Measurements from ENCODE around the gene PTPRA. TPM values are rescaled to one million over a fixed set of nuclear protein-coding genes. Genes with fewer than 3 reads are reported as not detected.

The PTPRA gene
- total RNA-seq, 2 experiments from 2014 or later: 65.4 to 69.5 TPM

GRCh38 chr20:3038454-3038853, 165.2 kb downstream of the PTPRA start:
- CTCF ChIA-PET: no interaction called here
- peaks cover 57% of the 10 kb centered on the region for H3K36me3 ChIP-seq (ENCODE audit: insufficient read depth, low read length)
- peaks cover 74% of the 10 kb centered on the region for H3K36me3 Mint-ChIP-seq (ENCODE audit: low read depth)

GRCh38 chr20:3039426-3039825, 166.1 kb downstream of the PTPRA start:
- Mint-ChIP-seq H3K36me3 (ENCODE audit: low read depth) (peaks cover 68% of the 10 kb centered on the region), H3K9me3 (no peaks in the 10 kb centered on the region), H3K4me3 (no peak overlapping the region), H3K27me3 (no peaks in the 10 kb centered on the region), H3K27ac (no peak overlapping the region), H3K4me1 (ENCODE audit: low read depth) (no peaks in the 10 kb centered on the region)
- ATAC-seq (ENCODE audit: poor library complexity) (no peak), DNase-seq (no peak)
- H3K36me3 ChIP-seq (ENCODE audit: insufficient read depth, low read length): peaks cover 53% of the 10 kb centered on the region
- H3K27me3 ChIP-seq (ENCODE audit: control insufficient read depth in 1 of 2, insufficient read depth in 2 of 2, low read length in 2 of 2): no peaks in the 10 kb centered on the region
- H3K9me3 ChIP-seq (ENCODE audit: control insufficient read depth in 1 of 2, insufficient read depth in 1 of 2, low read length in 2 of 2): no peaks in the 10 kb centered on the region
- ChIA-PET CTCF (no interaction called here), POLR2A (no interaction called here)
- H3K4me1 ChIP-seq (ENCODE audit: insufficient read depth, low read length): no peaks in the 10 kb centered on the region
- H3K27ac ChIP-seq (ENCODE audit: low read depth in 1 of 2, low read length in 2 of 2): no peak overlapping the region
- intact Hi-C loops (cut with DNase I, micrococcal nuclease): no loop called here
- TF ChIP-seq CTCF (IDR thresholded peaks at IDR 0.05): no peak
- H3K4me3 ChIP-seq (ENCODE audit: low read length): no peak overlapping the region

More at GRCh38 chr20:3038454-3038853, 165.2 kb downstream of the PTPRA start:
- no peak overlapping the region for H3K27ac ChIP-seq (ENCODE audit: low read depth in 1 of 2, low read length in 2 of 2)
- DNase-seq (no peak), ATAC-seq (ENCODE audit: poor library complexity) (no peak)
- no peaks in the 10 kb centered on the region for H3K9me3 Mint-ChIP-seq
- no peaks in the 10 kb centered on the region for H3K4me1 Mint-ChIP-seq (ENCODE audit: low read depth)
- no peak overlapping the region for H3K4me3 ChIP-seq (ENCODE audit: low read length)
- H3K4me1 ChIP-seq (ENCODE audit: insufficient read depth, low read length): no peaks in the 10 kb centered on the region
- intact Hi-C loops (cut with DNase I, micrococcal nuclease): no loop called here
- H3K27ac Mint-ChIP-seq: peak overlapping the region; percentile 44
- no peaks in the 10 kb centered on the region for H3K9me3 ChIP-seq (ENCODE audit: control insufficient read depth in 1 of 2, insufficient read depth in 1 of 2, low read length in 2 of 2)
- no peak overlapping the region for H3K4me3 Mint-ChIP-seq
- H3K27me3 ChIP-seq (ENCODE audit: control insufficient read depth in 1 of 2, insufficient read depth in 2 of 2, low read length in 2 of 2): no peaks in the 10 kb centered on the region
- H3K27me3 Mint-ChIP-seq: no peaks in the 10 kb centered on the region
- TF ChIP-seq CTCF (IDR thresholded peaks at IDR 0.05): no peak
- POLR2A ChIA-PET: no interaction called here

- peaks cover 3% of the 10 kb centered on the region for H3K4me1 Mint-ChIP-seq (ENCODE audit: low read depth)
- H3K27ac Mint-ChIP-seq: no peak overlapping the region
- TF ChIP-seq CTCF (IDR thresholded peaks at IDR 0.05): no peak
- H3K27ac ChIP-seq (ENCODE audit: low read depth in 1 of 2, low read length in 2 of 2): no peak overlapping the region
- H3K9me3 Mint-ChIP-seq: no peaks in the 10 kb centered on the region
- CTCF ChIA-PET: no interaction called here
- POLR2A ChIA-PET: no interaction called here
- H3K36me3 ChIP-seq (ENCODE audit: insufficient read depth, low read length): peaks cover 48% of the 10 kb centered on the region
- H3K4me3 ChIP-seq (ENCODE audit: low read length): no peak overlapping the region
- intact Hi-C loops (cut with DNase I, micrococcal nuclease): loop anchor here in 1 of 2 experiments (5.0 to 10.0 kb wide), 3 partner anchors 165 to 198 kb away; partner anchors contain the start of genes DDRGK1, ITPA, PCED1A and PTPRA
- H3K27me3 Mint-ChIP-seq: no peaks in the 10 kb centered on the region
- peaks cover 7% of the 10 kb centered on the region for H3K4me1 ChIP-seq (ENCODE audit: insufficient read depth, low read length)
- no peaks in the 10 kb centered on the region for H3K27me3 ChIP-seq (ENCODE audit: control insufficient read depth in 1 of 2, insufficient read depth in 2 of 2, low read length in 2 of 2)
- no peak overlapping the region for H3K4me3 Mint-ChIP-seq
- peaks cover 64% of the 10 kb centered on the region for H3K36me3 Mint-ChIP-seq (ENCODE audit: low read depth)
- ATAC-seq (ENCODE audit: poor library complexity) (no peak), DNase-seq (no peak)
- no peaks in the 10 kb centered on the region for H3K9me3 ChIP-seq (ENCODE audit: control insufficient read depth in 1 of 2, insufficient read depth in 1 of 2, low read length in 2 of 2)
These were observed 166.8 kb downstream of the PTPRA start for GRCh38 chr20:3040086-3040485.

Data from CD4-positive, alpha-beta T cell (primary cell).